Testis (tissue), 3 donors: ENCODE results near the gene KLHL29. TPM values are rescaled to one million over a fixed set of nuclear protein-coding genes. Genes with fewer than 3 reads are reported as not detected.

Experiments used
- DNase-seq: peaks from one replicate; pipeline ENCODE4 v3.0.0-alpha.2; 2019
- H3K27ac ChIP-seq, 2 donors: fragments of 200-600 bp; sonication (generic); one replicate each; pipeline ENCODE4 v1.5.1; 2019
- H3K27me3 ChIP-seq: fragments of 200-600 bp; sonication (generic); one replicate; pipeline ENCODE4 v1.5.1; 2019
- H3K36me3 ChIP-seq: fragments of 200-600 bp; sonication (generic); one replicate; pipeline ENCODE4 v1.5.1; 2017; ENCODE audit warnings: low read depth; ENCODE audit errors: missing control alignments
- H3K4me1 ChIP-seq: fragments of 200-600 bp; sonication (generic); one replicate; pipeline ENCODE4 v1.5.1; 2019
- H3K4me3 ChIP-seq, 2 donors: fragments of 200-600 bp; sonication (generic); one replicate each; pipeline ENCODE4 v1.5.1; 2017 to 2019
- H3K9me3 ChIP-seq: fragments of 200-600 bp; sonication (generic); one replicate; pipeline ENCODE4 v1.5.1; 2017
- CTCF ChIP-seq, 3 experiments: fragments of 450-650 bp in 2 of 3; fragments of 200-600 bp in 1 of 3; sonication (generic) in 1 of 3; IDR thresholded peaks; one replicate each; pipeline ENCODE4 v1.5.1; 2016 to 2019; ENCODE audit warnings: antibody characterized with exemption in 3 of 3, mild to moderate bottlenecking in 2 of 3, moderate library complexity in 1 of 3
- POLR2A ChIP-seq: fragments of 450-650 bp; IDR thresholded peaks from one replicate; pipeline ENCODE4 v1.6.1; 2017; ENCODE audit warnings: antibody characterized with exemption, mild to moderate bottlenecking, moderate library complexity
- WGBS, 2 donors: methylation state at CpG; one replicate each; pipeline ENCODE4 v1.1.5; 2018; 5-methylcytosine and 5-hydroxymethylcytosine counted together
- intact Hi-C: fragments of 100-400 bp; cut with DNase I; formaldehyde crosslinking; loops from one replicate; pipeline ENCODE4 v1.15.1; 2023; ENCODE audit warnings: low total_unique reads
- polyA plus RNA-seq: library from polyadenylated mRNA; stranded (reverse); fragments of 350-450 nt; fragmentation: Illumina TruSeq; extraction: RNeasy Lipid Tissue Mini Kit (QIAGEN cat#74804); gene quantifications from one replicate; pipeline ENCODE4 v1.2.3, GENCODE V29; 2014; ENCODE audit warnings: low read depth, low replicate concordance; ENCODE audit not compliant: insufficient read depth
- total RNA-seq, 2 donors: library from RNA; depleted of rRNA; stranded (reverse); fragments of >200 nt; gene quantifications; one replicate each; pipeline ENCODE4 v1.2.3, GENCODE V29; 2016

The KLHL29 gene
- total and polyA plus RNA-seq, 3 donors from 2014 or later = 3.3 to 10.9 (median 7.9) TPM

- intact Hi-C loops = no loop called here
- Histone ChIP-seq H3K4me1 (no peaks in the 10 kb centered on the region), H3K36me3 (no peaks in the 10 kb centered on the region), H3K27ac (no peak overlapping the region), H3K9me3 (no peaks in the 10 kb centered on the region), H3K4me3 (no peak overlapping the region), H3K27me3 (no peaks in the 10 kb centered on the region)
- no peak for DNase-seq
- WGBS, 2 donors = 94 to 95% methylated on average over 6 of the region's 6 CpGs
- TF ChIP-seq CTCF (IDR thresholded peaks at IDR 0.05) (no peak), POLR2A (no peak)
Observed at GRCh38 chr2:23433282-23433681, 48.3 kb downstream of the KLHL29 start.

- Histone ChIP-seq H3K27me3 (no peaks in the 10 kb centered on the region), H3K4me1 (no peaks in the 10 kb centered on the region), H3K27ac (no peak overlapping the region), H3K9me3 (no peaks in the 10 kb centered on the region), H3K36me3 (no peaks in the 10 kb centered on the region), H3K4me3 (no peak overlapping the region)
- 72 to 90% methylated on average over 6 of the region's 6 CpGs for WGBS, 2 donors
- DNase-seq = no peak
- intact Hi-C loops = no loop called here
- TF ChIP-seq CTCF (IDR thresholded peaks at IDR 0.05) = no peak
- TF ChIP-seq POLR2A = no peak
Observed at GRCh38 chr2:23434721-23435121, 49.7 kb downstream of the KLHL29 start.

DNA sequence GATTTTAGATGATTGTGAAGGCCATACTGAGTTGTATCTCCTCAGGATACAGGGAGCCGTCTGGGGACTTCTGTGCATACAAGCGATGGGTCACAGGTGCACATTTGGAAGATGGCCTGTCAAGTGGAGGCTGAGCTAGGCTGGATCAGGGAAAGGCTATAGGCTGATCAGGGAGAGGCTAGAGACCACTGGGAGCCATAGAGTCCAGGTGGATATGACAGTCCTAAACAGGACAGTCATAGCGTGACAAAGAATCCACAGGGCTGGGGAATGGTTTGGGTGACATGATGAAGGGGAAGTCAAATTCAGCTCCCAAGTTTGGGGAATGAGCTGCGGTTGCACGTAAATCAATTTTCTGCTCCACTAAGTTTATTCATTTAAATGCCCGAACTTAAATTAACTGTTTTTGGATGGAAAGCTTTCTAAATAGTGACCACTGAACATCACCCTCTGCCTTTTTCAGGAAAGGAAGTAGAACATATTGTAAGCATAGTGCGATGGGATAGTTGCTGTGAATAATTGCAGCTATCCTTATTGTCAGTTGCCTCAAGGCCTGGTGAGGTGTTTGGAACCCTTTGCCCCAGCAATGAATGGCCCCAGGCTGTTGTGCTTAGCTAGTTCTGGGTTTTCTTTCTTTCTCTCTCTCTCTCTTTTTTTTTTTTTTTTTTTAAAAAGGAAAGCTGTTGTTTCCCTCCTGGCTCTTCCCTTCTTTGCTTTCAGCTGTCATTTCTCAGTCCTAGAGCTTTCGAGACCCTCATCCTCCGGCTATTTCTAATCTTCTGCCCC lies 50.5 kb downstream of the KLHL29 start:
- no peak overlapping the region for H3K27ac ChIP-seq

GRCh38 chr2:23436346-23437098 lies 51.5 kb downstream of the KLHL29 start:
- H3K27ac ChIP-seq = no peak overlapping the region
- TF ChIP-seq POLR2A = no peak
- no peak for TF ChIP-seq CTCF (IDR thresholded peaks at IDR 0.05)
- H3K36me3 ChIP-seq = no peaks in the 10 kb centered on the region
- H3K27me3 ChIP-seq = no peaks in the 10 kb centered on the region
- intact Hi-C loops = no loop called here
- no peaks in the 10 kb centered on the region for H3K4me1 ChIP-seq
- H3K4me3 ChIP-seq = no peak overlapping the region
- no peak for DNase-seq
- WGBS, 2 donors = 79 to 81% methylated on average over 16 of the region's 16 CpGs
- no peaks in the 10 kb centered on the region for H3K9me3 ChIP-seq

More for the DNA sequence above, 50.5 kb downstream of the KLHL29 start:
- Histone ChIP-seq H3K4me1 (no peaks in the 10 kb centered on the region), H3K36me3 (no peaks in the 10 kb centered on the region), H3K4me3 (no peak overlapping the region), H3K27me3 (no peaks in the 10 kb centered on the region), H3K9me3 (no peaks in the 10 kb centered on the region)
- DNase-seq = no peak
- 92 to 93% methylated on average over 9 of the region's 9 CpGs for WGBS, 2 donors
- TF ChIP-seq POLR2A = no peak
- TF ChIP-seq CTCF (IDR thresholded peaks at IDR 0.05) = no peak
- intact Hi-C loops = no loop called here
